Measurements from ENCODE around the gene IGF1R. TPM values are rescaled to one million over a fixed set of nuclear protein-coding genes. Genes with fewer than 3 reads are reported as not detected.

The IGF1R gene
- total RNA-seq, 6 donors from 2014 or later, result 31.0 to 142 (median 63.8) TPM

DNA sequence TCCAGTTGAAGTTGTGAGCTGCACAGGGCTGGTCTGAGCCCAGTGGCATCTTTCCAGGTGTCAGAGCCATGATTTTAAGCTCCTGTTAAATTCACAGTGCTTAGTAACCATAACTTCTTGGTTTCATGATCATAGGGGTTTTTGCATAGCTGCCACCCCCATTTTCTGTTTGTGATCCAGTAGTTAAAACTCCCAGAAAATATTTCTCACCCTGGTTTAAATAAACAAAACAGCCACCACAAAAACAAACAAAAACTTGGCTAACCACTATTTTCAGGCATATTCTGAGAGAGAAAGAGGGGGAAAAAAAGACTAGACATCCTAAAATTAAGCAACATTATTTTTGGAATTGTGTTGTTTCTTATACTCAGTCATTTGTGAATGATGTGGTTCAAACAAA lies 175.3 kb downstream of the IGF1R start:
- H3K4me3 ChIP-seq, result no peak overlapping the region
- H3K9me3 ChIP-seq, result peaks cover 6 to 24% (median 11%) of the 10 kb centered on the region in 4 donors
- no peaks in the 10 kb centered on the region for H3K36me3 ChIP-seq
- H3K27me3 ChIP-seq, result no peaks in the 10 kb centered on the region
- no peak for ATAC-seq (ENCODE audit: low FRiP score in 2 of 2)
- H3K27ac ChIP-seq, result peak overlapping the region in 2 of 4 donors; percentile 32 to 46
- TF ChIP-seq POLR2A (IDR thresholded peaks at IDR 0.05) (no peak), POLR2AphosphoS5 (IDR thresholded peaks at IDR 0.05) (no peak), EP300 (IDR thresholded peaks at IDR 0.05) (no peak)
- TF ChIP-seq, protein P1, sequence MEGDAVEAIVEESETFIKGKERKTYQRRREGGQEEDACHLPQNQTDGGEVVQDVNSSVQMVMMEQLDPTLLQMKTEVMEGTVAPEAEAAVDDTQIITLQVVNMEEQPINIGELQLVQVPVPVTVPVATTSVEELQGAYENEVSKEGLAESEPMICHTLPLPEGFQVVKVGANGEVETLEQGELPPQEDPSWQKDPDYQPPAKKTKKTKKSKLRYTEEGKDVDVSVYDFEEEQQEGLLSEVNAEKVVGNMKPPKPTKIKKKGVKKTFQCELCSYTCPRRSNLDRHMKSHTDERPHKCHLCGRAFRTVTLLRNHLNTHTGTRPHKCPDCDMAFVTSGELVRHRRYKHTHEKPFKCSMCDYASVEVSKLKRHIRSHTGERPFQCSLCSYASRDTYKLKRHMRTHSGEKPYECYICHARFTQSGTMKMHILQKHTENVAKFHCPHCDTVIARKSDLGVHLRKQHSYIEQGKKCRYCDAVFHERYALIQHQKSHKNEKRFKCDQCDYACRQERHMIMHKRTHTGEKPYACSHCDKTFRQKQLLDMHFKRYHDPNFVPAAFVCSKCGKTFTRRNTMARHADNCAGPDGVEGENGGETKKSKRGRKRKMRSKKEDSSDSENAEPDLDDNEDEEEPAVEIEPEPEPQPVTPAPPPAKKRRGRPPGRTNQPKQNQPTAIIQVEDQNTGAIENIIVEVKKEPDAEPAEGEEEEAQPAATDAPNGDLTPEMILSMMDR (IDR thresholded peaks at IDR 0.05), result no peak
- no peak for DNase-seq
- peaks cover 0 to 27% (median 5%) of the 10 kb centered on the region in 4 donors for H3K4me1 ChIP-seq

DNA sequence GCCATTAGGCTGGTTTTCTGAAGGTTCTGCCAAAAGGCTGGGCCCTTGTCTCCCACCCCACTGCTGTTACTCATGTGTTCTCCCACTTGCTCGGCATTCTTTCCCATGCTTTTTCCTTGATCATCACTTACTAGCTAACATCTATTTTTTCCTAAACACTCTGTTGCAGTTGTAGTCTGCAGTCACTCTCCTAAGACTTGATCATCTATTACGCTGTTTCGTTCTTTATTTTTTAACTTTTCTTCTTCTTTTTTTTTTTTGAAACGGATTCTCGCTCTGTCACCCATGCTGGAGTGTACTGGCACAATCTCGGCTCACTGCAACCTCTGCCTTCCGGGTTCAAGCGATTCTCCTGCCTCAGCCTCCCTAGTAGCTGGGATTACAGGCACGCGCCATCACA lies 176.3 kb downstream of the IGF1R start:
- H3K9me3 ChIP-seq, result peaks cover 14 to 33% (median 21%) of the 10 kb centered on the region in 4 donors
- DNase-seq (no peak), ATAC-seq (ENCODE audit: low FRiP score in 2 of 2) (no peak)
- WGBS, 2 donors, result 95 to 98% methylated on average over 10 of the region's 10 CpGs
- TF ChIP-seq POLR2A (IDR thresholded peaks at IDR 0.05) (no peak), POLR2AphosphoS5 (IDR thresholded peaks at IDR 0.05) (no peak), EP300 (IDR thresholded peaks at IDR 0.05) (no peak)
- TF ChIP-seq, protein P1 (IDR thresholded peaks at IDR 0.05), result no peak
- H3K27ac ChIP-seq, result no peak overlapping the region
- no peaks in the 10 kb centered on the region for H3K27me3 ChIP-seq
- no peak overlapping the region for H3K4me3 ChIP-seq
- H3K36me3 ChIP-seq, result no peaks in the 10 kb centered on the region
- H3K4me1 ChIP-seq, result peaks cover 0 to 27% (median 5%) of the 10 kb centered on the region in 4 donors

DNA sequence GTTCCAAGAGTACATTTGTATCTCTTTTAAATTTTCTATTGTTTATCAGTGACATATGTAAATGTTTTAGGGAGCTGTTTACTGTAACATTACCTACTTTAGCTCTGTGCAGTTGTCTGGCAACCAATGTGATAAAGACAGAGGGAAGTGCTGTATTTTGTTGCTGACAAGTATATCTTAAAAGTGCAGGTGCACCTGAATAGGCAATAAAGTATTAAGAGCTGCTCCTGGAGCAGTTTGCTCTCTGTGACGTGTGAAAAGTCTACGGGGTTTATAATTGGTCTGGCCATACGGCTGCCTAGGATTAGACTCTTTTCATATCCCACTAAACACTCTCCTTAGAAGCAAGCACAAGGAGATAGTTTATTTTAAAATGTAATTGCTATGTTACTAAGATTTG lies 178.3 kb downstream of the IGF1R start:
- H3K27ac ChIP-seq, result peak overlapping the region in 1 of 4 donors; percentile 10
- 85 to 86% methylated on average over 3 of the region's 3 CpGs for WGBS, 2 donors
- H3K36me3 ChIP-seq, result peaks cover 0 to 2% (median 0%) of the 10 kb centered on the region in 4 donors
- H3K27me3 ChIP-seq, result no peaks in the 10 kb centered on the region
- no peak overlapping the region for H3K4me3 ChIP-seq
- ATAC-seq (ENCODE audit: low FRiP score in 2 of 2), result no peak
- H3K4me1 ChIP-seq, result peaks cover 0 to 27% (median 5%) of the 10 kb centered on the region in 4 donors
- no peak for DNase-seq
- no peak for TF ChIP-seq POLR2AphosphoS5 (IDR thresholded peaks at IDR 0.05)
- peaks cover 33 to 53% (median 39%) of the 10 kb centered on the region in 4 donors for H3K9me3 ChIP-seq

- ATAC-seq (ENCODE audit: low FRiP score in 2 of 2), result no peak
- Histone ChIP-seq H3K36me3 (peaks cover 0 to 2% (median 0%) of the 10 kb centered on the region in 4 donors), H3K4me1 (peaks cover 0 to 27% (median 5%) of the 10 kb centered on the region in 4 donors), H3K27me3 (no peaks in the 10 kb centered on the region), H3K4me3 (no peak overlapping the region), H3K27ac (peak overlapping the region in 1 of 4 donors; percentile 10), H3K9me3 (peaks cover 37 to 58% (median 42%) of the 10 kb centered on the region in 4 donors)
- DNase-seq, result no peak
- WGBS, 2 donors, result 40 to 56% methylated on average over 3 of the region's 3 CpGs
- no peak for TF ChIP-seq POLR2A (IDR thresholded peaks at IDR 0.05)
- no peak for TF ChIP-seq EP300 (IDR thresholded peaks at IDR 0.05)
- TF ChIP-seq, protein P1 (IDR thresholded peaks at IDR 0.05), result no peak
Observed at GRCh38 chr15:98827217-98827616, 178.9 kb downstream of the IGF1R start.

GRCh38 chr15:98830034-98830634 lies 181.8 kb downstream of the IGF1R start:
- TF ChIP-seq, protein P1 (IDR thresholded peaks at IDR 0.05), result no peak
- TF ChIP-seq POLR2AphosphoS5 (IDR thresholded peaks at IDR 0.05) (no peak), POLR2A (IDR thresholded peaks at IDR 0.05) (no peak), EP300 (IDR thresholded peaks at IDR 0.05) (no peak)
- no peak for DNase-seq
- Histone ChIP-seq H3K36me3 (peaks cover 0 to 2% (median 0%) of the 10 kb centered on the region in 4 donors), H3K9me3 (peaks cover 37 to 67% (median 44%) of the 10 kb centered on the region in 4 donors), H3K4me1 (peaks cover 0 to 12% (median 2%) of the 10 kb centered on the region in 4 donors), H3K4me3 (no peak overlapping the region), H3K27me3 (no peaks in the 10 kb centered on the region), H3K27ac (no peak overlapping the region)
- 95 to 99% methylated on average over 4 of the region's 4 CpGs for WGBS, 2 donors
- no peak for ATAC-seq (ENCODE audit: low FRiP score in 2 of 2)
